GM18526 (cell line): ENCODE results near the gene MAX.

Experiments
- POLR2A ChIP-seq: IDR thresholded peaks from 3 replicates; pipeline ENCODE4 v1.6.1; 2011; ENCODE audit not compliant: insufficient read length; ENCODE audit errors: extremely low read depth

The MAX gene

GRCh38 chr14:65117769-65118745 is 15.7 kb upstream of the MAX start:
- no peak for TF ChIP-seq POLR2A

GRCh38 chr14:65115615-65116014 is 13.3 kb upstream of the MAX start:
- no peak for TF ChIP-seq POLR2A

- no peak for TF ChIP-seq POLR2A
These were observed 8.2 kb upstream of the MAX start for GRCh38 chr14:65110525-65110924.

- no peak for TF ChIP-seq POLR2A
These were observed 7.0 kb upstream of the MAX start for GRCh38 chr14:65109357-65109756.

- no peak for TF ChIP-seq POLR2A
These were observed 4.9 kb upstream of the MAX start for GRCh38 chr14:65107200-65107599.

- no peak for TF ChIP-seq POLR2A
These were observed 4.4 kb upstream of the MAX start for GRCh38 chr14:65106736-65107135.

- no peak for TF ChIP-seq POLR2A
These were observed 4.0 kb upstream of the MAX start for GRCh38 chr14:65106316-65106715.

- no peak for TF ChIP-seq POLR2A
These were observed 2.5 kb upstream of the MAX start for GRCh38 chr14:65104791-65105190.

- no peak for TF ChIP-seq POLR2A
These were observed 938 bp upstream of the MAX start for GRCh38 chr14:65103150-65103760.

GRCh38 chr14:65101631-65102440 is 481 bp downstream of the MAX start:
- TF ChIP-seq POLR2A: no peak

- TF ChIP-seq POLR2A: no peak
These were observed 1.3 kb downstream of the MAX start for GRCh38 chr14:65100922-65101541.

- TF ChIP-seq POLR2A: no peak
These were observed 3.7 kb downstream of the MAX start for GRCh38 chr14:65098586-65098985.

GRCh38 chr14:65096323-65097089 is 5.8 kb downstream of the MAX start:
- TF ChIP-seq POLR2A: no peak

- no peak for TF ChIP-seq POLR2A
These were observed 6.6 kb downstream of the MAX start for GRCh38 chr14:65095633-65096205.

GRCh38 chr14:65092349-65092748 is 10.0 kb downstream of the MAX start:
- TF ChIP-seq POLR2A: no peak
